Airway epithelial cell (primary cell): Measurements from ENCODE around the gene MMD. TPM values are rescaled to one million over a fixed set of nuclear protein-coding genes. Genes with fewer than 3 reads are reported as not detected.

ENCODE experiments used
- total RNA-seq: library from RNA; depleted of rRNA; stranded (reverse); fragments of >200 nt; gene quantifications from 2 replicates; pipeline ENCODE4 v1.2.3, GENCODE V29; 2015

Gene MMD, protein sequence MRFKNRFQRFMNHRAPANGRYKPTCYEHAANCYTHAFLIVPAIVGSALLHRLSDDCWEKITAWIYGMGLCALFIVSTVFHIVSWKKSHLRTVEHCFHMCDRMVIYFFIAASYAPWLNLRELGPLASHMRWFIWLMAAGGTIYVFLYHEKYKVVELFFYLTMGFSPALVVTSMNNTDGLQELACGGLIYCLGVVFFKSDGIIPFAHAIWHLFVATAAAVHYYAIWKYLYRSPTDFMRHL
- 7.2 and 8.0 TPM in 2 replicates for total RNA-seq

DNA sequence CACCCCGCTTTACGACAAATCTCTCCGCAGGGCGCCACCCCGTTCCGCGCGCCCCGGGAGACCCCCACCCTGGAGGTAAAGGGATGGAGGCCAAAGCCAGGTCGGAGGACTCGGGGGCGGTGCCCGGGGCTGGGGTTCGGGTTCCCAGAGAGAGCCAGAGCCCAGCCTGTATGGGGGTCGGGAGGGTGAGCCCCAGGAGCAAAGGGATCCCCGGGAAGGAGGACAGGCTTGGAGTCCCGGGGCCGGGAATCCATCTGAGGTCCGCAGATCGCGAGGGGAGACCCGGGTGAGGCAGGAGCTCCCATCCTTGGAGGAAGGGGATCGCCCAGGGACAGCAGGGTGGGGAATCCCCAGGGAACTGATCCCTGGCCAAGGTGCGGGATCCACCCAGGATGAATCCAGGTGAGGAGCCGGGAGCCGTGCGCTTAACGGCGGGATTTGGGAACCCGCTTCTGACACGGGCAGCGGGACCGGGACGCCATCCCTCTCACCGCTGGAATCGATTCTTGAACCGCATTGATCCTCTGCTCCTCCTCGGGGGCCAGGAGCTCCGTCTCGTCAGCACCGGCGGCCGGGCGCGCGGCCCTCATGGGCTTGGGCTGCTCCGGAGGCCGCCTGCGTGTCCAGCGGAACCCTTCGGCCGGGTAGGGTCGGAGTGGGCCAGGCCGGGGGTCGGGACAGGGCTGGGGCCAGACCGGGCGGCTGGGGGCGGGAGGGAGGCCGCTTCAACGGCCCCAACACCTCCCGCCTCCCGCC is at the start of gene MMD:
Gene MMD, minus strand, starts transcription at position 657 of the 756 bp plus-strand sequence. Its CDS starts 140 bp downstream, at position 517.

Other genes with a start within 250 kb of the MMD start
- 0.28 TPM in 1 of 2 replicates, not detected in the other for gene HLF, start 156.9 kb downstream of the MMD start, total RNA-seq
- gene SMIM36, start 89.6 kb upstream of the MMD start, total RNA-seq, result not detected in 2 replicates